ENCODE results near the gene ADAMTS2. TPM values are rescaled to one million over a fixed set of nuclear protein-coding genes. Genes with fewer than 3 reads are reported as not detected.

The ADAMTS2 gene
- total and polyA plus RNA-seq, 2 experiments from 2014 or later: 62.0 to 132 TPM

- Histone ChIP-seq H3K4me1 (ENCODE audit: insufficient read depth) (peaks cover 6% of the 10 kb centered on the region; the same call in 1 of the 2 replicates), H3K4me2 (ENCODE audit: unreplicated experiment) (peak overlapping the region; percentile 85), H3K27ac (peak overlapping the region; percentile 40), H4K20me1 (ENCODE audit: insufficient read depth) (no peaks in the 10 kb centered on the region), H3K27me3 (replicated peaks; ENCODE audit: insufficient read depth) (no peaks in the 10 kb centered on the region), H3K9me2 (ENCODE audit: insufficient read depth) (no peaks in the 10 kb centered on the region), H3K9me3 (ENCODE audit: low read depth) (no peaks in the 10 kb centered on the region), H3K79me2 (ENCODE audit: insufficient read depth) (peaks cover 52% of the 10 kb centered on the region), H3K36me3 (ENCODE audit: low read depth) (peaks cover 22% of the 10 kb centered on the region), H3K9ac (peak overlapping the region; percentile 88), H3F3A (ENCODE audit: insufficient read depth) (no peaks in the 10 kb centered on the region), H3K4me3 (peak overlapping the region; percentile 87), H2AFZ (peak overlapping the region; percentile 92)
- DNase-seq: no peak
- in situ Hi-C loops (cut with MboI): no loop called here
- no peak for TF ChIP-seq EZH2 (IDR thresholded peaks at IDR 0.05; ENCODE audit: insufficient read depth, poor library complexity, severe bottlenecking)
- TF ChIP-seq EZH2phosphoT487 (IDR thresholded peaks at IDR 0.05; ENCODE audit: insufficient read depth, low read depth): no peak
- WGBS, 2 experiments (ENCODE audit: low coverage in 1 of 2, low lambda C conversion rate in 2 of 2, missing lambda C conversion rate in 2 of 2): 55 to 56% methylated on average over 19 of the region's 19 CpGs
These were observed 284.2 kb downstream of the ADAMTS2 start for GRCh38 chr5:179061025-179061424.

Small RNA genes within 50 kb of the gene (small RNA-seq; reads per million reads assigned to genes)
- not detected for gene AC109479.2 (ENCODE audit: low read depth, low replicate concordance)

Other genes starting within 250 kb of the ADAMTS2 start
- 41.9 and 48.3 TPM in 2 replicates for gene RUFY1, start 205.1 kb upstream of the ADAMTS2 start, total RNA-seq (2014; rRNA removed; shearing (Covaris generic))
- 27.2 and 29.5 TPM in 2 replicates for gene RUFY1, start 205.1 kb upstream of the ADAMTS2 start, polyA plus RNA-seq (2016; fragmentation: Nextera tagmentation; extraction: Ambion mirVana)